IPS-18c (cell line): ENCODE measurements around the gene EVPLL.
A peak's percentile ranks its signal among the peaks of the same experiment; 100 is the strongest.
"Not testable (repeated sequence)": the region's sequence is repeated elsewhere in the genome, so short reads cannot be mapped to it uniquely, and the experiment has no call there.

ENCODE experiments used
- H3K4me3 ChIP-seq: 2 replicates; pipeline ENCODE4 v1.7.0; 2013; ENCODE audit warnings: low read depth, mild to moderate bottlenecking, low read length, moderate library complexity; ENCODE audit not compliant: insufficient read depth
- H3K9me3 ChIP-seq: one replicate; pipeline ENCODE4 v1.6.1; 2013; ENCODE audit warnings: mild to moderate bottlenecking, low read length, moderate library complexity; ENCODE audit not compliant: control insufficient read depth, insufficient read depth

The EVPLL gene

GRCh38 chr17:18377437-18378204 is at the start of gene EVPLL:
Gene EVPLL (plus strand): TSS chr17:18377778. CDS start chr17:18380938, 3,160 bp downstream.
- Histone ChIP-seq H3K4me3 (no peak within 1 kb of the TSS), H3K9me3 (peaks cover 2% of the 10 kb centered on the region)

- H3K4me3 ChIP-seq = no peak overlapping the region
Observed at GRCh38 chr17:18328643-18329204, 48.9 kb upstream of the EVPLL start.

GRCh38 chr17:18331879-18332278 is 45.7 kb upstream of the EVPLL start:
- peaks cover 2% of the 10 kb centered on the region for H3K9me3 ChIP-seq
- no peak overlapping the region for H3K4me3 ChIP-seq

More at GRCh38 chr17:18328643-18329204, 48.9 kb upstream of the EVPLL start:
- H3K9me3 ChIP-seq = peaks cover 2% of the 10 kb centered on the region

GRCh38 chr17:18332909-18333489 is 44.6 kb upstream of the EVPLL start:
- Histone ChIP-seq H3K4me3 (no peak overlapping the region), H3K9me3 (peaks cover 2% of the 10 kb centered on the region)

GRCh38 chr17:18338158-18338557 is 39.4 kb upstream of the EVPLL start:
- H3K4me3 ChIP-seq, H3K9me3 ChIP-seq: not testable (repeated sequence)

GRCh38 chr17:18339933-18340332 is 37.6 kb upstream of the EVPLL start:
- Histone ChIP-seq H3K9me3 (no peaks in the 10 kb centered on the region), H3K4me3 (peak overlapping the region; percentile 20; the same call in 1 of the 2 replicates)

- no peaks in the 10 kb centered on the region for H3K9me3 ChIP-seq
- no peak overlapping the region for H3K4me3 ChIP-seq
Observed at GRCh38 chr17:18344021-18344420, 33.6 kb upstream of the EVPLL start.

GRCh38 chr17:18353541-18353940 is 24.0 kb upstream of the EVPLL start:
- no peaks in the 10 kb centered on the region for H3K9me3 ChIP-seq
- no peak overlapping the region for H3K4me3 ChIP-seq

GRCh38 chr17:18356624-18357023 is 21.0 kb upstream of the EVPLL start:
- no peaks in the 10 kb centered on the region for H3K9me3 ChIP-seq
- H3K4me3 ChIP-seq = no peak overlapping the region

GRCh38 chr17:18360518-18360917 is 17.1 kb upstream of the EVPLL start:
- Histone ChIP-seq H3K9me3 (peaks cover 3% of the 10 kb centered on the region), H3K4me3 (no peak overlapping the region)

- Histone ChIP-seq H3K4me3 (peak overlapping the region; percentile 91), H3K9me3 (peaks cover 3% of the 10 kb centered on the region)
Observed at GRCh38 chr17:18361837-18362697, 15.5 kb upstream of the EVPLL start.

- peaks cover 3% of the 10 kb centered on the region for H3K9me3 ChIP-seq
- peak overlapping the region; percentile 91 for H3K4me3 ChIP-seq
Observed at GRCh38 chr17:18362698-18363100, 14.9 kb upstream of the EVPLL start.

- peak within 1 kb of the TSS; percentile 91 for H3K4me3 ChIP-seq
- H3K9me3 ChIP-seq = peaks cover 3% of the 10 kb centered on the region
Observed at GRCh38 chr17:18363101-18364049, 14.2 kb upstream of the EVPLL start, which contains the start of gene SHMT1. Gene SHMT1 (minus strand): TSS chr17:18363550. CDS start chr17:18355981, 7,569 bp downstream.

GRCh38 chr17:18364166-18364565 is 13.4 kb upstream of the EVPLL start:
- Histone ChIP-seq H3K4me3 (no peak overlapping the region), H3K9me3 (peaks cover 3% of the 10 kb centered on the region)

GRCh38 chr17:18368946-18369345 is 8.6 kb upstream of the EVPLL start:
- no peaks in the 10 kb centered on the region for H3K9me3 ChIP-seq
- H3K4me3 ChIP-seq = no peak overlapping the region

GRCh38 chr17:18370761-18371160 is 6.8 kb upstream of the EVPLL start:
- Histone ChIP-seq H3K4me3 (no peak overlapping the region), H3K9me3 (peaks cover 2% of the 10 kb centered on the region)
